Ishikawa (cell line): ENCODE measurements around the gene TFPI2.

ENCODE experiments used
- EP300 ChIP-seq: IDR thresholded peaks from 2 replicates; pipeline ENCODE4 v1.6.1; 2012; ENCODE audit warnings: borderline replicate concordance
- TAF1 ChIP-seq: IDR thresholded peaks from 2 replicates; pipeline ENCODE4 v1.6.1; 2012; ENCODE audit warnings: low read depth, mild to moderate bottlenecking
- USF1 ChIP-seq: IDR thresholded peaks from 2 replicates; pipeline ENCODE4 v1.6.1; 2012
- ZBTB7A ChIP-seq: IDR thresholded peaks from 2 replicates; pipeline ENCODE4 v1.6.1; 2012; ENCODE audit warnings: low read depth

GRCh38 chr7:93914581-93915066 lies 24.1 kb upstream of the TFPI2 start:
- no peak for TF ChIP-seq ZBTB7A
- TF ChIP-seq USF1: no peak
- no peak for TF ChIP-seq EP300
- TF ChIP-seq TAF1: no peak
